ENCODE data around the gene DVL2. TPM values are rescaled to one million over a fixed set of nuclear protein-coding genes. Genes with fewer than 3 reads are reported as not detected.

The DVL2 gene
- total RNA-seq, 1 donor from 2014 or later: 51.1 TPM

DNA sequence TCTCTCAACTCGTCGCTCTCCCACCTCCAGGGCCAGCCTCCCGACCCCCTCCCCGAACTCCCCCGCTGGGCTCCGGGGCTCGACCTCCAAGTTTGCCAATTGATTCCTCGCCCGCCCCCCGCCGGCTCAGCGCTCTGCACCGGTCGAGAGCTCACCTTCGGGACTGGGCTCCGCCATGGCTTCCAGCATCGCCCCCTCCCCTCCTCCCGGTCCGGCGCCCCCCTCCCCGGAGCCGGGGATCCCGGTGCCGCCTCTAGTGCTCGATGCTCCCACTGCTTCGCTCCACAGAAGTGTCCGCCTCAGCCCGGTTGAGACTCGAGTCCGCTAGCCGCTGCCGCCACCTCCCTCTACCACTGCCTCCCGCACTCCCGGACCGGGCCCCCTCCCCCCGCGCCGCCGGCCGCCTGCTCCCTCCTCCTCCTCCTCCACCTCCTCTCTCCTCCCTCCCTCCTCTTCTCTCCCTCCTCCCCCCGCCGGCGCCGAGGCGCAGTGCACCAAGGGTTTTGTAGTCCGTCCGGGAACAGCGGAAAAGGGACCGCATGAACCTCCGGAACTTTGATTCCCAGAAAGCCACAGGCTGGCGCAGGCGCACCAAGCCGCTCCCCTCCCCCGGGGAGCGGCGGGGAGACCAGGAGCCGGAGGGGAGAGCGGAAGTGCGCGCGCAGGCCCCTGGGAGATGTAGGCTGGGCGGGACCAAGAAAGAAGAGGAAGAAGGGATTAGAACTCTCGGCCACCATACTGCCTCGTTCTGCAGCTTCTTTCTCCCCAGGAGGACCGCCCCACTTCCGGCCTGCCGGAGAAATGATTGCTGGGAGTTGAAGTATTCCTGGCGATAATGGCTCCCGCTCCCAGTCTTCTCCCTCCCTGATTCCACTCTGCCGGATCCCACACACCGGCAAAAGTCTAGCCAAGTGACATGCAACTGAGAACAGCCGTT lies 5.0 kb upstream of the DVL2 start, which contains the start of gene PHF23:
Gene PHF23, minus strand, starts transcription at position 367 of the 937 bp plus-strand sequence. Its CDS starts 178 bp downstream, at position 189.
- intact Hi-C loops (cut with micrococcal nuclease): loop anchor here (1.0 to 10.0 kb wide), 7 partner anchors 13 to 915 kb away; partner anchors contain the start of genes CYB5D1, EIF5A, ELP5 and NAA38

DNA sequence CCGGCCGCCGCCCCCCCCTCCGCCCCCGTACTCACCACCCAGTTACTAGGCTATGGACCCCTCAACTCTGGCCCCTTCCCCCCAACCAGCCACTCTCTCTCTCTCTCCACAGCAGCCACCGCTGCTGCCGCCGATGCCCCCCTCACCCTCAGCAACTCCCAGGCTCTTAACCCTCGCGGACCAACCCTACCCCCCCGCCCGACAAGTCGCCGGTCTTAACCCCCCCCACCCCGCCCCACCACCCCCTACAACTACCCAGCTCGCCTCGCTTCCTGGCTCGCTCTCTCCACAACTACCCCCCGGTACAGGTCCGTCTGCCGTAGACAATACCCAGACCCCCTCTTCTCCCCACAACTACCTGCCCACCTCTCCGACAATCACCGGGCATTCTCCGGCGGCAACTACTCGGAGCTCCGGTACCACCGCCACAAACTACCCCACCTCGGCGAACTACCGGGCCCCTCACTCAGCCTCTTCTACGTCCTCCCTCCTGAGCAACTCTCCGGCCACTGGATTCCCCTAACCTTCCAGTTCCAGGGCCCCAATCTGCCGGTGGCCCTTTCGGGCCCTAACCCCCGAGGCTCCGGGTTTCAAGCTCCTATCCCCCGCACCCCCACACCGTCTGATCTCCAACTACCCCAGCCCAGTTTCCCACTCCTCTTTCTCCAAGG lies 4.2 kb upstream of the DVL2 start:
- intact Hi-C loops (cut with micrococcal nuclease): loop anchor here (1.0 to 10.0 kb wide), 8 partner anchors 14 to 916 kb away; partner anchors contain the start of genes CYB5D1, EIF5A, ELP5 and NAA38

DNA sequence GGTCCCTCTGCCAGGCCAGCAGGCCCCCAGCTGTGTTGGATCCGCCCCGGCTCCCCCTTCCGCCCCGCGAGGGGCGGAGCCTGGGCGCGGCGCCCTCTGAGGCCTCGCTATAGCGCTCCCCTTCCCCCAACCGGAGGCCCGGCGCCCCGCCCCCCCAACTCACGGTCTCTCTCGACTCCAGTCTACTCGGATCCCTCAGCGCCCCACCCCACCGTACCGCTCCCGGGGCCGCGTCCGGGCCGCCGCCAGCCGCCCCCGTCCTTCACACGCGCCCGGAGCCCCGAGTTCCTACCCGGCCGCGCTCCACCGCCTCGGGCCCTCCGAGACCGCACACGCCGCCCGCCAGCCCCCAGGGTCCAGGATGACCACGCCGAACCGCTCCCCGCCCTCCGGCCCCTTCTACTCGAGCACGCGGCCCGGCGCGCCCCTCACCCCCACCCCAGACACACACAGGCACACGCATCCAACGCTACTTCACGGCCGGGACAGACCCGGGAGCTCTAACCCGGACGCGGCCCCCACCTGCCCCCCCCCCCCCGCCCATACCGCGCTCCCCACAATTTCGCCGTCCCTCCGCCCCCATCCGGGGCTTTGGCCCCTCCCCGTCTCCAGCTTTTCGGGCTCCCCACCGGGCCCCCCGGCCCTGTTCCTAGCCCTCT lies 3.6 kb upstream of the DVL2 start:
- intact Hi-C loops (cut with micrococcal nuclease): loop anchor here (1.0 to 10.0 kb wide), 5 partner anchors 224 to 917 kb away; partner anchors contain the start of genes CYB5D1, NAA38, PER1 and TMEM88

DNA sequence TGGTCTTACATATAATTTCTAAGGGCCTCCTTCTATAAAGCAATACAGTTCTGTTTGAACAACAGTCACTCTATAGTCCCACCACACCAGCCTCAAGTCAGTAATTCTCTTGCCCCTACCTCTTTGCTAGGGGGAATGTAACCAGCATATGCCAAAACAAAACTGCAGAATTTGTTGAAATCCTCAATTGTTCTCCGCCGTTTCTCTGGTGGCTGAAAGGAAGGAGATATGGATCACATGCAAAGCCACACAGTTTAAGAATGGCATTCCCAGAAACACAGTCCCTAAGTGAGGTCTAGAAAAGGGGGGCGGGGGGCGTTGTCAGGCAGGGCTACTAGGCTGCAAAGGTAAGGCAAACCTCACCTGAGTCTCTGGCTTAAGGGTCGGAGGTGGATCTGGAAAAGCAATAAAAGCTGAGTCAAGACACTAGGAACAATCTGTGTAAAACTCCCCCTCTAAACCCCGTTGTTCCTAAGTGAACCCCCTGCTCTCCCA lies 3.0 kb upstream of the DVL2 start:
- intact Hi-C loops (cut with micrococcal nuclease): loop anchor here (10.0 kb wide), 2 partner anchors 617 to 917 kb away; partner anchors contain the start of genes CYB5D1, NAA38, PER1 and TMEM88

DNA sequence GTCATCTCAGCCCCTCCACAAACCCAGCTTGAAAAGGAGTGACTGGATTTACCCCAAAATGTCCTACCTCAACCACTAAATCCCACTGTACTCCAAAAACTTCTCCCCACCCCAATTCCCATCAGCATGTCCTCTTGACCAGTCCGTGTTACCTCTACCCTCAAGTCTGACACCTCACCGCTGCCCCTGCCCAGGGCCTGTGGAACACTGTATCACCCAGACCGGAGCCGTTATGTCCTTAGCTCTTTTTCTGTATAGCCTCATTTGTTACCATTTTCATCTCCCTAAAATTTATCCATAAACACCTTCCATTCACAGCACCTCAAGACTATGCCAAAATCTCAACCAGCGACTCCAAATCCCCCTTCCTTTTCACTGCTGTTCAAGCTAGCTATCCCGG lies 2.5 kb upstream of the DVL2 start:
- intact Hi-C loops (cut with micrococcal nuclease): loop anchor here (10.0 kb wide), 2 partner anchors 618 to 918 kb away; partner anchors contain the start of genes CYB5D1, NAA38, PER1 and TMEM88

DNA sequence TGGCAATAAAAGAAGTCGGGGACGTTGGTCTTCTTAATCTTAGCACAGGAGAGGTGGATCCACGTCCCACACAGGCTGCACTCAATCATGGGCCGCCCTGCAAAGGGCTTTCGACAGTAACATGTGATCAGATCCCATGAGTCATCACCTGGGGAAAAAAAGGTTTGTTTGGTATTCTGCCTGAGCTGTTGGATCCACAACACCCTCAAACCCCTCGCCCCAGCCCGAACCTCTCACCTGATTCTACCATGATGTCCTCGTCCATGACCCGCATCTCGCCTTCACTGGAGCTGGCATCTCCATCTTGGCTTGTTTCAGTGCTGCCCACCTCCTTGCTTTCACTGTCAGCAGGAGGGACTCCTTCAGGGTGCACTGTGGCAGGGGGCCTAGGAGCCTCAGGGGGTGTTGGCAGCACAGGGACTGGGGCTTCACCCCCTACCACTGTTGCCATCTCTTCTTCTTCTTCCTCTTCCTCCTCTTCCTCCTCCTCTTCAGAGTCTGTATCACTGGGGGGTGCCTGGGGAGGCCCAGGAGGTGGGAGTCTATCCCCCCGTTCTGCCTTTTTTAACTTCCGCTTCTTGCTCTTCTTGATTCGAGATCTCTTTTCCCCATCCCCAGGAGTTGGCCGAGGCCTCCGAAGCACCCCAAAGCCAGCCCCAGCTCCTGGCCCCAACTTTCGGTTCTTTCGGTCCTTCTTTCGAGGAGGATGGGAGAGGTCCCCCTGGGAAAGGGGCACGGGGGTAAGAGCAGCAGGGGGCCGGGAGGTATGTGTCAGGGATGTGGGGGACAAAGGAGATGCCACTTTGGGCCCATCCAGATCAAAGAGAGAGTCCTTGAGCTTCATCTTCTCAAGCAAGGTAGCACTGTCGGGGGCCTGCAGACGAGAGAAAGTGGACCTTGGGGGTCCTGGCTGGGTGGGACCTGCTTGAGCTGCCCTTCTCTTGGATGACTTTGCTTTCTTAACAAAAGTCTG lies 1.7 kb upstream of the DVL2 start:
- intact Hi-C loops (cut with micrococcal nuclease): loop anchor here (10.0 kb wide), 2 partner anchors 619 to 919 kb away; partner anchors contain the start of genes CYB5D1, NAA38, PER1 and TMEM88

DNA sequence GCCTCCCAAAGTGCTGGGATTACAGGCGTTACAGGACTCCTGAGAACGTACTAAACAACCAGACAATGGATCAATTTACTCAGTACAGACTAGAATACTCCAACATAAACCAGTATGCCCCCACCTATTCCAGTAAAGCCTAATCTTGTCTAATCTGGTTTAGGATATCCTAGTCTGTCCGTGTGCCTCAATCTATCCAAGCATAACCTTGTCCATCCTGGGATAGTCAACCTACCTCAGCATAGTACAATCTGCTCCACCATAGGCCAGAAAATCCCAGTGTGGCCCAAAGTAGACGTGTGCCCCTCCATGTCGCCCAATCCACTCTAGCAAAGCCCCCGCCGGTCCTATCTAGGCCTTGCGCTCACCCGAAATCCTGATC lies 625 bp downstream of the DVL2 start:
- intact Hi-C loops (cut with micrococcal nuclease): loop anchor here (1.0 to 10.0 kb wide), 3 partner anchors 19 to 921 kb away; partner anchors contain the start of genes CYB5D1, NAA38, PER1 and TMEM88

DNA sequence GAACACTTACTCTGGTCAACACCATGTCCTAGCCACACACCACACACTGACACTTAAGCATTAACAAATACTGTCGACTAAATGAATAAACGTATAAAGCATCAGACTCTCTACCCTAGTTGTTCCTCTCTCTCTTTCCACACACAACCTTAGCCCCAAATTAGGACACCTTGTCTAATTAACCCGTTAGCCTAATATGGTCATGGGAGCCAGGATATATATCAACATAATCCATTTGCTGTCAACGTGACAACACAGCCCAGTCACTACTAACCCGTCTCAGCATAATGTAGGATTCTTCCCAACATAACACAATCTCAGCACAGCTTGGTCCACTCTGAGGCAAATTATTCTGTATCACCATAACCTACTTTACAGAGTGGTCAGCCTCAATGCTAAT lies 2.2 kb downstream of the DVL2 start:
- intact Hi-C loops (cut with micrococcal nuclease): loop anchor here (10.0 kb wide), 2 partner anchors 623 to 923 kb away; partner anchors contain the start of genes CYB5D1, NAA38, PER1 and TMEM88

DNA sequence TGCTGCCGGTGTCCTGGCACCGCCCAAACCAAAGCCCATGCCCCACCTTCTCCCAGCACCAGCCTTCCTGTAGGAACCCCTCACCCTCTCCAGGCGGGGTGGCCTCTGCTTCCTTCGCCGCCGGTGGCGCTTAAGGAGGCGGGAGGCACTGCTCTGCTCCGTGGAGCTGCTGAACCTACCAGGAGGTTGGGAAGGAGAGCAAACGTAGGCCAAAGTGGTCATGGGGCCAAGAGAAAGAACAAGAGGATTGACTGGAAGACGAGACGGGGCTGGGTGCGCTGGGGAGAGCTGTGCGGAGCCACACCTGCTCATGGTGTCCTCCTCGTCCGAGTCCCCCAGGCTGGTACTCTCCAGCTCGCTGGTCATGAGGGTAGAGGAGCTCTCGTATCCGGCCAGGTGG lies 4.8 kb downstream of the DVL2 start:
- intact Hi-C loops (cut with micrococcal nuclease): no loop called here

DNA sequence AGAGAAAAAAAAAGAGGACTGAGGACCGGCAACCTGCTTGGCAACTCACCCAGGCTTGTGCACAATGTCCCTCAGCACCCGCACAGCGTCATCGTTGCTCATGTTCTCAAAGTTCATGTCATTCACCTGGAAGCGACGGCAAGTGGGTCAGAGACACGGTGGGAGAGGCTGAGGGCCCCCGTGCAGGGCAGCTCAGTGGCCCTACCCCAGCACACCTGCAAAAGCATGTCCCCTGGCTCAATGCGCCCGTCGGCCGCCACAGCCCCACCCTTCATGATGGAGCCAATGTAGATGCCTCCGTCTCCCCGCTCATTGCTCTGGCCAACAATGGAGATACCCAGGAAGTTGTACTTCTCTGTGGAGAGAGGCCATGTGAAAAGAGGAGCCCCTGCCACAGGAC lies 5.4 kb downstream of the DVL2 start:
- intact Hi-C loops (cut with micrococcal nuclease): no loop called here

DNA sequence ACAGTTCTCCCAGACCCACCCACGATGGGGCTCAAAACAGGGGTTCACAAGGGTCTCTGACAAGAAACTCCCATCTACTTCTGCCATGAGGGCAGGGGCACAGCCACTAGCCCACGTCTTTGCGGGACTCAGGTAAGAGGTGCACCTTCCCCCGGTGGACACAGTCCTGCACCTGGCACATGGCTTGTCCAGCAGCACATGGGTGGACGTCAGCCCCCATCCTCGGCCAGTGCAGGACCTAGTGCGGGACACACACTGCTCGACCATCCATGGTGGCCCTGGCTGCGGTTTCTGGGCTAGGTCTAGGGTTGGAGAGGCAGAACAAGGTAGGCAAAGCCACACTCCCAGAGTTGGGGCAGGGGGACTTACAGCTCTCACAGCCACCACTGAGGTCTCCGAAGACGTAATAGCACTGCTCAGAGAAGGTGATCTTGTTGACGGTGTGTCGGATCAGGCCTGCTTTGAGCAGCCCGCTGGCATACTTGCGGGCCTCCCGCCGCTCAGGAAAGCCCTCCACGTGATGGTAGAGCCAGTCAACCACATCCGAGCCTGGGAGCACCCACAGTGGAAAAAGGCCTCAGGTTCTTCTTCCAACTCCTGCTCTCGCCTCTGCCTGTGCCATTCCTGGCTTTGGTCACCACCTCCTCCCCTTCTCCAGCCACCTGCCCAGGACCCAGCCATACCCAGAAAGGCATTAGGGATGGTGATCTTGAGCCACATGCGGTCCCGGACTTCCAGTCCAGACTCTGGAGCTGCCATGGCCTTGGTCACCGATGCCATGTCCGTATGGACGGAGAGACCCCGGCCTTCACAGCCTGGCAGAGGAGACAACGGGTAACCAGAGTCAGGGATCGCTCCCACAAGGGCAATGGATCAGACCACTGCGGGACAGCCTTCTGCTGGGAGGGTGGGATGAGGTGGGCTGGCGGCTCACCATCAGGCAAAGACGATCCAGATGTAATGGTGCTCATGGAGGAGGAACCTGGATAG lies 7.3 kb downstream of the DVL2 start:
- intact Hi-C loops (cut with micrococcal nuclease): no loop called here

DNA sequence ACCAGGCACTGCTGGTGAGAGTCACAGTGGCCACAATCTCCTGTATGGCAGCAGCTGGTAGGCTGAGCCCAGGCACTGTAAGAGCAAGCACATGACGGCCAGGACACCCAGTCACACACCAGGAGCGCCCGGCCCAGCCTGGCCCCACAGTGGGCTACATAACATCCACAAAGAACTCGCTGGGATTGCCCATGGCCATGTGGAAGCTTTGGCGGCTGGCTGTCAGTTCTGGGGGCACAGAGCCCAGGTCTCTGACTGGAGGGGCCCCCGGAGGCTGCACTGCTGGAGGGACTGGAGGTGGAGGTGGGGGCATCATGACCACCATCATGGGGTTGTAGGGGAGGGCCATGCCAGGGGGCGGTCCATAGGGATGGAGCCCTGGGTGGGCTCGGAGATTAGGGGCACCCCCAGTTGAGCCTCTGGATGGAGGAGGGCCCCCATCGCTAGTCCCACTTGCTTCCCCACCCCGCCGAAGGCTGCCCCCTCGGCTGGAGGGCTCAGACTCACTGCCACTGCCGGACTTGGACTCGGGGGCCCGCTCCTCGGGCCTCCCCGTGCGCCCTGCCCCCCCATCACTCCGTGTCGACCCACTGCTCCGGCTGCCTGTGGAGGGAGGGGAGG lies 8.5 kb downstream of the DVL2 start:
- intact Hi-C loops (cut with micrococcal nuclease): no loop called here

DNA sequence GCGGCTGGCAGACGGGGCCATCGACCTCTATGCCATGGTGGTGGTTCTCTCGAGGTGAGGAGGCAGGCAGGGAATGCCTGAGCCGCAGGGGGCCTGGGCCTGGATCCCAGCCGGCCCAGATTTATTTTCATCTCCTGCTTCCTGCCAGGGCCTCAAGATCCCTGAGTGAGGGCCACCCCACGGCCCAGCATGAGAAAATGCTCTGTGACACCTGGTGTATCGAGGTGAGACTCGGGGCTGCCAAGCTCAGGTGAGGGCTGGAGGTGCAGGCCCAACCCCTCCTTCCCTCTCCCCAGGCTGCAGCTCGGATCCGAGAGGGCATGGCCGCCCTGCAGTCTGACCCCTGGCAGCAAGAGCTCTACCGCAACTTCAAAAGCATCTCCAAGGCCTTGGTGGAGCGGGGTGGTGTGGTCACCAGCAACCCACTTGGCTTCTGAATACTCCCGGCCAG lies 9.6 kb downstream of the DVL2 start:
- intact Hi-C loops (cut with micrococcal nuclease): no loop called here

DNA sequence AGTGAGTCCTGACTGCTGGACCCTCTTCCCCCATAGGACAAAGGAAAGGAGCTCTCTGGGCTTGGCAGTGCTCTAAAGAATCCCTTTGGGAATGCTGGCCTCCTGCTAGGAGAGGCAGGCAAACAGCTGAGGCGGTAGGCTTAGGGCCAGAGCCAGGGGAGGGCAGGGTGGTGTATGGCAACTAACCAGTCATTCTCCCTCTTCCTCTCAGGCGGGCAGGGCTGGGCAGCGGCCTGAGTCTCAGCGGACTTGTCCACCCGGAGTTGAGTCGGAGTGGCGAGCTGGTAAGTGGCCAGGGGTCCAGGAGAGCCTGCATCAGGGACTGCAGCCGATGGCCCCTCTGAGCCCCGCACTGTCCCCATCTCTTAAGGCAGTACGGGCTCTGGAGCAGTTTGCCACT lies 10.2 kb downstream of the DVL2 start:
- intact Hi-C loops (cut with micrococcal nuclease): no loop called here

DNA sequence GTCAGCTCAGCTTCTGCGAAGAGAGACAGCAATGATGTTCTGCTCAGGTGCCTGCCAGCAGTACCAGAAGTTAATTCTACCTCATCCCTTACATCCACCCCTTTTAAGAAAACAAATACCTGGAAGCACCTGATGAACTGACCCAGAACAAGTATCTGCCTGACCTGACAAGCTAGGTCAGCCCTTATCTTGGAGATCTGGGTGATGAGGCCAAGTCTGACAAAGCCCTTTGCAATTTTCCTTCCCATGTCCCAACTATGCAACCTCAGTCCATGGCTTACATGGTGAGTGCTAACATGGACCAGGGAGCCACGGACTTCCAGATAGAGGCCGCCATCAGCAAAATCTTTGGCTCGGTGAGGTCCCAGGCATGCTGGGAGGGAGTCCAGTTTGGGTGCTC lies 10.9 kb downstream of the DVL2 start:
- intact Hi-C loops (cut with micrococcal nuclease): no loop called here

DNA sequence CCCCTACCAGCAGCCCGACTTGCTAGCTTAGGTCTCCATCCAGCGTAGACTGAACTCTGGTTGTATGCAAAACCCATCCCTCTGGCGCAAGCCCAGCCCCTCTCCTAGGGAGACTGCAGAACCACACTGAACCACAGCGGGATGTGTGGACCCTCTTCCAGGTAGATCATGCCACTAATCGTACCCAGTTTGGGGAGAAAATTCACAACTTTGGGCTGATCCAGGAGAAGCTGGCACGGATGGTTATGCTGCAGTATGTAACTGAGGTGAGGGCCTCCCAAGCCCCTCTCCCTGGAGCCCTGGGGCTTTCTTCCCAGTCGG lies 11.4 kb downstream of the DVL2 start:
- intact Hi-C loops (cut with micrococcal nuclease): no loop called here

DNA sequence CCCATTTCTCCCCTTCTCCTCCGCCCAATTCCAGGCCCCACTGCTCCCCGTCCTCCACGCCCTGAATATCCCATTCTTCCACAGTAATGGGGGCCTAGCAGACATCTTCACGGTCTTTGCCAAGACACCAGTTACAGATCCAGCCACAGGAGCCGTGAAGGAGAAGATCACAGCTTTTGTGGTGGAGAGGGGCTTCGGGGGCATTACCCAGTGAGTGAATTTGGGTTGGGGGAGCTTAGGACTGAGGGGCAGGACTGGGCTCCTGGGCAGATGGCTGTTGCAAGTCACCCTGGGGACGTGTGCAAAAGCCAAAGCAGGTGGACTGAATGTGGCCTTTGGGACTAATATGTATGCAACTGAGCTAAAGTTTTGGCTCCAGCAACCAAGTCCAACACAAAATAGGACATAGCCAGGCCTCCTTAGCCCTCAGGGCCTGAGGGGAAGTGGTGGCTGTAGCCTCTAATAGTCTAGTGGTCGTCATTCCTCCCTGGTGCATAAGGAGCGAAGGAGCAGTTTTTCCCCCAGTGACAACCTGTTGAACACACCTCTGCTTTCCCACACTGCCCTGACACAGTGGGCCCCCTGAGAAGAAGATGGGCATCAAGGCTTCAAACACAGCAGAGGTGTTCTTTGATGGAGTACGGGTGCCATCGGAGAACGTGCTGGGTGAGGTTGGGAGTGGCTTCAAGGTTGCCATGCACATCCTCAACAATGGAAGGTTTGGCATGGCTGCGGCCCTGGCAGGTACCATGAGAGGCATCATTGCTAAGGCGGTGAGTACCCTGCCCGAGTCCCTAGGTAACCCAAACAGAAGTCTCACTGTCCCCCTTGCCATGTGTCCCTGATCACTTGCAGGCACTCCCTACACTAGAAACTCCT lies 12.0 kb downstream of the DVL2 start:
- intact Hi-C loops (cut with micrococcal nuclease): no loop called here
